ENCODE measurements around the gene MALSU1.

The MALSU1 gene

GRCh38 chr7:23337374-23337773, 38.2 kb downstream of the MALSU1 start:
- no peak for DNase-seq

- DNase-seq: no peak
Observed at GRCh38 chr7:23338439-23338838, 39.3 kb downstream of the MALSU1 start.

GRCh38 chr7:23338863-23339262, 39.7 kb downstream of the MALSU1 start:
- no peak for DNase-seq

GRCh38 chr7:23341846-23342598, 42.9 kb downstream of the MALSU1 start:
- DNase-seq: no peak

GRCh38 chr7:23343102-23343501, 44.0 kb downstream of the MALSU1 start:
- no peak for DNase-seq

- DNase-seq: no peak
Observed at GRCh38 chr7:23343806-23344475, 44.8 kb downstream of the MALSU1 start.

GRCh38 chr7:23345601-23346000, 46.5 kb downstream of the MALSU1 start:
- no peak for DNase-seq

- DNase-seq: no peak
Observed at GRCh38 chr7:23346316-23346715, 47.2 kb downstream of the MALSU1 start.

- no peak for DNase-seq
Observed at GRCh38 chr7:23347033-23347681, 48.0 kb downstream of the MALSU1 start.

- DNase-seq: no peak
Observed at GRCh38 chr7:23347682-23348180, 48.6 kb downstream of the MALSU1 start.

GRCh38 chr7:23349484-23350157, 50.5 kb downstream of the MALSU1 start:
- DNase-seq: no peak

GRCh38 chr7:23350466-23350865, 51.3 kb downstream of the MALSU1 start:
- no peak for DNase-seq

- no peak for DNase-seq
Observed at GRCh38 chr7:23353172-23353571, 54.0 kb downstream of the MALSU1 start.

GRCh38 chr7:23356168-23356567, 57.0 kb downstream of the MALSU1 start:
- DNase-seq: no peak

GRCh38 chr7:23356726-23357125, 57.6 kb downstream of the MALSU1 start:
- no peak for DNase-seq

GRCh38 chr7:23357190-23358093, 58.3 kb downstream of the MALSU1 start:
- DNase-seq: no peak

- no peak for DNase-seq
Observed at GRCh38 chr7:23358152-23358674, 59.1 kb downstream of the MALSU1 start.
